Fibroblast of lung (primary cell): ENCODE data around the gene UNC13B. TPM values are rescaled to one million over a fixed set of nuclear protein-coding genes. Genes with fewer than 3 reads are reported as not detected.

Experiments
- DNase-seq, 2 donors: peaks; one replicate each; pipeline versions ENCODE4 v3.0.0 to v3.0.0-alpha.2; 2010; ENCODE audit warnings: low read depth in 2 of 2
- H2AFZ ChIP-seq: 2 replicates; pipeline ENCODE4 v1.5.1; 2012; ENCODE audit warnings: low read length, control low read depth, inconsistent platforms
- H3K27ac ChIP-seq: 2 replicates; pipeline ENCODE4 v1.5.1; 2011; ENCODE audit warnings: low read length, control low read depth; ENCODE audit not compliant: insufficient read depth
- H3K27me3 ChIP-seq: 2 replicates; pipeline ENCODE4 v1.5.1; 2011; ENCODE audit warnings: mild to moderate bottlenecking, low read length; ENCODE audit not compliant: control insufficient read depth, insufficient read depth
- H3K36me3 ChIP-seq: 2 replicates; pipeline ENCODE4 v1.5.1; 2011; ENCODE audit warnings: low read length; ENCODE audit not compliant: control insufficient read depth, insufficient read depth
- H3K4me1 ChIP-seq: 2 replicates; pipeline ENCODE4 v1.5.1; 2011; ENCODE audit warnings: low read length; ENCODE audit not compliant: control insufficient read depth, insufficient read depth; ENCODE audit errors: extremely low read depth
- H3K4me2 ChIP-seq: 2 replicates; pipeline ENCODE4 v1.5.1; 2011; ENCODE audit warnings: low read length, control low read depth; ENCODE audit not compliant: insufficient read depth; ENCODE audit errors: extremely low read depth
- H3K4me3 ChIP-seq, 4 experiments: fragments of 200-600 bp in 1 of 4; sonication (generic) in 1 of 4; replicated peaks in 1 of 4; 2 replicates each; pipeline ENCODE4 v1.5.1; 2011 to 2016; ENCODE audit warnings: low read length in 4 of 4, low read depth in 3 of 4, mild to moderate bottlenecking in 3 of 4, control low read depth in 2 of 4, inconsistent platforms in 1 of 4, mixed read lengths in 1 of 4; ENCODE audit not compliant: insufficient read depth in 1 of 4; ENCODE audit errors: control extremely low read depth in 1 of 4
- H3K79me2 ChIP-seq: 2 replicates; pipeline ENCODE4 v1.5.1; 2012; ENCODE audit warnings: mild to moderate bottlenecking, low read length, inconsistent platforms; ENCODE audit not compliant: control insufficient read depth, insufficient read depth
- H3K9ac ChIP-seq: 2 replicates; pipeline ENCODE4 v1.5.1; 2011; ENCODE audit warnings: mild to moderate bottlenecking, low read length, control low read depth; ENCODE audit not compliant: insufficient read depth
- H3K9me3 ChIP-seq: 2 replicates; pipeline ENCODE4 v1.5.1; 2012; ENCODE audit warnings: low read depth, low read length; ENCODE audit not compliant: control insufficient read depth, insufficient read depth
- H4K20me1 ChIP-seq: 2 replicates; pipeline ENCODE4 v1.5.1; 2011; ENCODE audit warnings: low read length; ENCODE audit not compliant: control insufficient read depth, insufficient read depth; ENCODE audit errors: extremely low read depth
- CTCF ChIP-seq, 2 donors: IDR thresholded peaks in 1 of 2; conservative IDR thresholded peaks in 1 of 2; 1 replicate in 1 of 2; 2 replicates in 1 of 2; pipeline ENCODE4 v1.5.1; 2011 to 2012; ENCODE audit warnings: low read length in 2 of 2, control low read depth in 1 of 2, inconsistent platforms in 1 of 2, low read depth in 1 of 2, mild to moderate bottlenecking in 1 of 2
- EZH2 ChIP-seq: IDR thresholded peaks from 2 replicates; pipeline ENCODE4 v1.5.1; 2012; ENCODE audit warnings: low read length, control low read depth, mild to moderate bottlenecking; ENCODE audit errors: missing control alignments
- polyA plus RNA-seq, 2 donors: library from polyadenylated mRNA; depleted of rRNA in 1 of 2; stranded (reverse) in 1 of 2; unstranded in 1 of 2; fragments of >200 nt; gene quantifications; 2 replicates each; pipeline ENCODE4 v1.2.1, GENCODE V29; 2011 to 2012; ENCODE audit warnings: missing spikeins in 1 of 2
- total RNA-seq: library from RNA; depleted of rRNA; stranded (reverse); fragments of >200 nt; gene quantifications from 2 replicates; pipeline ENCODE4 v1.2.1, GENCODE V29; 2014

Gene UNC13B
- total and polyA plus RNA-seq, 2 donors (not counting 1 experiment from before 2014, with no cell fraction given), result 9.7 to 38.3 TPM

GRCh38 chr9:35115680-35116538 lies 45.9 kb upstream of the UNC13B start, which contains the start of gene ATOSB:
ATOSB (minus strand) TSS chr9:35115862; CDS start chr9:35108274, 7,588 bp downstream.
- peaks cover 15% of the 10 kb centered on the region for H3K79me2 ChIP-seq
- no peaks in the 10 kb centered on the region for H3K27me3 ChIP-seq
- TF ChIP-seq CTCF (conservative IDR thresholded peaks at IDR 0.05 in 1 of 2, IDR thresholded peaks at IDR 0.05 in 1 of 2; ENCODE audit: low read depth in 1 of 2, low read length in 2 of 2), result no peak
- no peak for TF ChIP-seq EZH2
- H3K9ac ChIP-seq, result peak within 1 kb of the TSS; percentile 69
- no peaks in the 10 kb centered on the region for H3K9me3 ChIP-seq
- H4K20me1 ChIP-seq, result no peaks in the 10 kb centered on the region
- peak within 1 kb of the TSS; percentile 94 for H3K27ac ChIP-seq
- H3K4me1 ChIP-seq, result peaks cover 20% of the 10 kb centered on the region
- peak within 1 kb of the TSS; percentile 88 for H2AFZ ChIP-seq
- peak within 1 kb of the TSS; percentile 100 for H3K4me2 ChIP-seq
- peak; percentile 95 to 96 for DNase-seq
- no peaks in the 10 kb centered on the region for H3K36me3 ChIP-seq
- peak within 1 kb of the TSS; percentile 70 to 93 (median 82) for H3K4me3 ChIP-seq

- peaks cover 12% of the 10 kb centered on the region for H3K79me2 ChIP-seq
- H3K4me1 ChIP-seq, result peaks cover 20% of the 10 kb centered on the region
- H3K27me3 ChIP-seq, result no peaks in the 10 kb centered on the region
- H4K20me1 ChIP-seq, result no peaks in the 10 kb centered on the region
- no peak overlapping the region for H3K9ac ChIP-seq
- no peak for DNase-seq
- no peaks in the 10 kb centered on the region for H3K9me3 ChIP-seq
- no peaks in the 10 kb centered on the region for H3K36me3 ChIP-seq
- H2AFZ ChIP-seq, result peak overlapping the region; percentile 88
- H3K4me2 ChIP-seq, result peak overlapping the region; percentile 100
- TF ChIP-seq CTCF (conservative IDR thresholded peaks at IDR 0.05 in 1 of 2, IDR thresholded peaks at IDR 0.05 in 1 of 2; ENCODE audit: low read depth in 1 of 2, low read length in 2 of 2) (no peak), EZH2 (no peak)
- H3K4me3 ChIP-seq, result peak overlapping the region; percentile 70 to 93 (median 82)
- H3K27ac ChIP-seq, result peak overlapping the region; percentile 94
Observed at GRCh38 chr9:35116539-35116897, 45.3 kb upstream of the UNC13B start.

- Histone ChIP-seq H4K20me1 (no peaks in the 10 kb centered on the region), H3K27ac (no peak overlapping the region), H3K36me3 (no peaks in the 10 kb centered on the region), H3K4me2 (peak overlapping the region; percentile 100), H3K79me2 (peaks cover 12% of the 10 kb centered on the region), H3K27me3 (no peaks in the 10 kb centered on the region), H3K4me3 (peak overlapping the region; percentile 70 to 93 (median 82)), H3K9ac (no peak overlapping the region), H2AFZ (peak overlapping the region; percentile 88), H3K9me3 (no peaks in the 10 kb centered on the region), H3K4me1 (peaks cover 17% of the 10 kb centered on the region)
- TF ChIP-seq EZH2 (no peak), CTCF (conservative IDR thresholded peaks at IDR 0.05 in 1 of 2, IDR thresholded peaks at IDR 0.05 in 1 of 2; ENCODE audit: low read depth in 1 of 2, low read length in 2 of 2) (peak; percentile 89 to 96)
- peak; percentile 84 to 94 for DNase-seq
Observed at GRCh38 chr9:35116898-35117551, 44.8 kb upstream of the UNC13B start.
